ENCODE results near the gene FREM3. TPM values are rescaled to one million over a fixed set of nuclear protein-coding genes. Genes with fewer than 3 reads are reported as not detected.

Gene FREM3
- total RNA-seq, 1 experiment from 2014 or later: not detected

GRCh38 chr4:143559757-143560147 is 140.7 kb downstream of the FREM3 start:
- H3K27ac Mint-ChIP-seq: no peak overlapping the region; a peak in 1 of 7 replicates
- Histone ChIP-seq H3K23me2 (ENCODE audit: insufficient read length, low read depth, low read length, poor library complexity, severe bottlenecking) (peaks cover 5% of the 10 kb centered on the region), H3K18ac (ENCODE audit: insufficient read length, low read depth, low read length) (peak overlapping the region; percentile 53), H2BK120ac (ENCODE audit: low read depth, low read length, poor library complexity, severe bottlenecking) (no peak overlapping the region), H2BK12ac (ENCODE audit: insufficient read length, low read depth, low read length) (no peak overlapping the region), H3K4me1 (ENCODE audit: insufficient read depth, low read length) (no peaks in the 10 kb centered on the region), H2AFZ (ENCODE audit: low read length) (no peak overlapping the region), H2BK5ac (ENCODE audit: insufficient read length, low read length) (no peak overlapping the region), H3K27me3 (ENCODE audit: insufficient read depth, low read length) (no peaks in the 10 kb centered on the region), H3K56ac (ENCODE audit: insufficient read length, low read depth, low read length) (no peak overlapping the region), H4K91ac (ENCODE audit: insufficient read length, low read depth, low read length) (no peak overlapping the region), H3K79me2 (ENCODE audit: insufficient read depth, low read length) (no peaks in the 10 kb centered on the region), H3K9ac (ENCODE audit: extremely low read depth, insufficient read length, low read length) (no peak overlapping the region), H3K14ac (ENCODE audit: insufficient read depth, low read length) (peak overlapping the region; percentile 51; the same call in 1 of the 2 replicates), H2BK20ac (ENCODE audit: low read depth, low read length, poor library complexity, severe bottlenecking) (no peak overlapping the region), H3K27ac (ENCODE audit: insufficient read length, low read depth, low read length) (no peak overlapping the region), H3T11ph (ENCODE audit: low read length) (no peak overlapping the region), H2AK5ac (ENCODE audit: insufficient read length, low read length) (no peak overlapping the region), H3K79me1 (ENCODE audit: insufficient read depth, low read depth, low read length, poor library complexity, severe bottlenecking) (no peaks in the 10 kb centered on the region), H4K8ac (replicated peaks; ENCODE audit: insufficient read length, low read depth, low read length) (no peak overlapping the region), H3K4ac (ENCODE audit: low read depth, low read length) (no peak overlapping the region), H4K20me1 (ENCODE audit: control insufficient read depth, insufficient read depth, insufficient read length) (no peaks in the 10 kb centered on the region), H3K23ac (ENCODE audit: insufficient read length, low read depth, low read length) (no peak overlapping the region), H4K5ac (ENCODE audit: insufficient read length, low read depth, low read length) (no peak overlapping the region), H3K9me3 (ENCODE audit: control insufficient read depth, low read depth, low read length) (no peaks in the 10 kb centered on the region), H3K4me2 (ENCODE audit: insufficient read depth, insufficient read length, low read length) (peak overlapping the region; percentile 28), H2BK15ac (ENCODE audit: low read depth, low read length) (no peak overlapping the region)
- H3K4me1 Mint-ChIP-seq: peaks cover 2 to 6% of the 10 kb centered on the region in 2 experiments
- peaks cover 0 to 2% of the 10 kb centered on the region in 2 experiments; a peak in 2 of 5 replicates for H3K9me3 Mint-ChIP-seq
- peak; percentile 49 for DNase-seq
- H3K36me3 Mint-ChIP-seq (ENCODE audit: insufficient read depth in 1 of 3, low read depth in 3 of 3): peaks cover 0 to 7% (median 0%) of the 10 kb centered on the region in 3 experiments; a peak in 2 of 7 replicates
- TF ChIP-seq CTCF (conservative IDR thresholded peaks at IDR 0.05): no peak; the same call in 2 of the 3 replicates
- H3K4me3 Mint-ChIP-seq: no peak overlapping the region
- no CpG with 5 or more reads among the region's 17 CpGs for WGBS (ENCODE audit: extremely low coverage, insufficient read length, low lambda C conversion rate)
- no peaks in the 10 kb centered on the region for H3K27me3 Mint-ChIP-seq (ENCODE audit: low read depth)

Measured in H9 (cell line).